GM19438 (cell line): ENCODE measurements around the gene CXCL13.
"Not testable (repeated sequence)": the region's sequence is repeated elsewhere in the genome, so short reads cannot be mapped to it uniquely, and the experiment has no call there.

Experiments used
- ATAC-seq: cut with Tn5 transposase; IDR thresholded peaks from one replicate; pipeline ENCODE4 v1.9.1; 2021; ENCODE audit warnings: low read depth; ENCODE audit not compliant: unreplicated experiment

Gene CXCL13

GRCh38 chr4:77652237-77652897 is 46.7 kb downstream of the CXCL13 start:
- ATAC-seq: no peak

- ATAC-seq: no peak
Measured at GRCh38 chr4:77653162-77653758, 47.6 kb downstream of the CXCL13 start.

- not testable (repeated sequence) for ATAC-seq
Measured at GRCh38 chr4:77660318-77660717, 54.7 kb downstream of the CXCL13 start.
